Gastroesophageal sphincter (tissue), 4 donors: Measurements from ENCODE around the gene SLC28A2. TPM values are rescaled to one million over a fixed set of nuclear protein-coding genes. Genes with fewer than 3 reads are reported as not detected.
"Not testable (repeated sequence)": the region's sequence is repeated elsewhere in the genome, so short reads cannot be mapped to it uniquely, and the experiment has no call there.

Source experiments
- ATAC-seq: fragments of 150-250 bp; one replicate; pipeline ENCODE4 v1.9.1; 2016; ENCODE audit warnings: mild to moderate bottlenecking, moderate library complexity
- H3K27ac ChIP-seq, 4 donors: fragments of 200-600 bp; sonication (generic) in 3 of 4; 1 replicate in 3 of 4; 2 replicates in 1 of 4; pipeline ENCODE4 v1.5.1; 2016 to 2019
- H3K27me3 ChIP-seq: fragments of 200-600 bp; sonication (generic); one replicate; pipeline ENCODE4 v1.5.1; 2019
- H3K36me3 ChIP-seq, 2 donors: fragments of 200-600 bp; sonication (generic); one replicate each; pipeline ENCODE4 v1.5.1; 2019; ENCODE audit warnings: control low read depth in 1 of 2
- H3K4me1 ChIP-seq, 3 donors: fragments of 200-600 bp; sonication (generic); 1 replicate in 2 of 3; 2 replicates in 1 of 3; pipeline ENCODE4 v1.5.1; 2016 to 2019; ENCODE audit warnings: control low read depth in 2 of 3
- H3K4me3 ChIP-seq, 2 donors: fragments of 200-600 bp; sonication (generic); one replicate each; pipeline ENCODE4 v1.5.1; 2019; ENCODE audit warnings: mild to moderate bottlenecking in 1 of 2, moderate library complexity in 1 of 2
- H3K9me3 ChIP-seq, 3 donors: fragments of 200-600 bp; sonication (generic); one replicate each; pipeline ENCODE4 v1.5.1; 2017 to 2019; ENCODE audit warnings: control low read depth in 2 of 3
- CTCF ChIP-seq, 4 experiments: fragments of 200-600 bp in 2 of 4; fragments of 450-650 bp in 2 of 4; sonication (generic) in 1 of 4; IDR thresholded peaks; one replicate each; pipeline ENCODE4 v1.5.1; 2017 to 2019; ENCODE audit warnings: antibody characterized with exemption in 4 of 4, mild to moderate bottlenecking in 2 of 4, moderate library complexity in 2 of 4
- EP300 ChIP-seq: sonication (generic); formaldehyde crosslinking; IDR thresholded peaks from one replicate; pipeline ENCODE4 v1.6.1; 2017; ENCODE audit warnings: antibody characterized with exemption, mild to moderate bottlenecking
- POLR2A ChIP-seq, 2 donors: fragments of 450-650 bp; IDR thresholded peaks; one replicate each; pipeline ENCODE4 v1.6.1; 2017; ENCODE audit warnings: antibody characterized with exemption in 2 of 2, mild to moderate bottlenecking in 2 of 2, moderate library complexity in 1 of 2
- POLR2AphosphoS5 ChIP-seq: sonication (generic); formaldehyde crosslinking; IDR thresholded peaks from one replicate; pipeline ENCODE4 v1.6.1; 2017; ENCODE audit warnings: antibody characterized with exemption
- WGBS, 2 donors: methylation state at CpG; one replicate each; pipeline ENCODE4 v1.1.5; 2018; ENCODE audit warnings: low coverage in 1 of 2; 5-methylcytosine and 5-hydroxymethylcytosine counted together
- total RNA-seq, 4 donors: library from RNA; depleted of rRNA; stranded (reverse); fragments of >200 nt; gene quantifications; one replicate each; pipeline ENCODE4 v1.1.0, GENCODE V29; 2016

Gene SLC28A2
- total RNA-seq, 4 donors from 2014 or later, result not detected

DNA sequence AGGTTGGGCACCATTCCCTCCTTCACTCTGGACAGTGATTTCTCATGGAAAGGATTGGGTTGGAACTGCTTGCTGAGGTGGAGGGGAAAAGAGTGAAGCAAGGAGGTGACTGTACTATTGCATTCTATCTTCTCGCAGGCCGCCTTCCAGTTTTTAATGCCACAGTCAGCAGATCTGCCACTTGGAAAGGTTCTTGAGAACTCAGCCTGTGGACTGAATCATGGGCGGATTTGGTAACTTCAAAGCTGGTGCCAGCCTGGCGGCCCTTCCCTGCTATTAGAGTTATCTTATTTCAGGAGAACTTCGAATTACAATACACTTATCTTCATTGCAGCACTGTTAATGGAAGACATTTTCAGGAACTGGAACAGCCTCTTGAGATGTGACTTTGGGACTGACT lies 23.1 kb upstream of the SLC28A2 start:
- ATAC-seq, result no peak
- WGBS, 2 donors, result 77 to 93% methylated on average over 2 to 5 of the region's 5 CpGs
- Histone ChIP-seq H3K4me1 (no peaks in the 10 kb centered on the region), H3K4me3 (no peak overlapping the region), H3K27me3 (peaks cover 3% of the 10 kb centered on the region), H3K27ac (no peak overlapping the region), H3K36me3 (no peaks in the 10 kb centered on the region), H3K9me3 (peaks cover 0 to 8% (median 0%) of the 10 kb centered on the region in 3 donors)
- TF ChIP-seq POLR2A (IDR thresholded peaks at IDR 0.05) (no peak), POLR2AphosphoS5 (no peak), EP300 (no peak), CTCF (IDR thresholded peaks at IDR 0.05) (no peak)

- 0% methylated on average over 1 of the region's 1 CpG for WGBS, 2 donors
Observed at GRCh38 chr15:45230245-45230965, 21.6 kb upstream of the SLC28A2 start.

GRCh38 chr15:45231132-45231531 lies 20.9 kb upstream of the SLC28A2 start:
- Histone ChIP-seq H3K36me3 (no peaks in the 10 kb centered on the region), H3K4me1 (no peaks in the 10 kb centered on the region), H3K27me3 (no peaks in the 10 kb centered on the region), H3K9me3 (peaks cover 0 to 24% (median 0%) of the 10 kb centered on the region in 3 donors), H3K27ac (no peak overlapping the region), H3K4me3 (no peak overlapping the region)
- TF ChIP-seq POLR2AphosphoS5 (no peak), EP300 (no peak), CTCF (IDR thresholded peaks at IDR 0.05) (no peak), POLR2A (IDR thresholded peaks at IDR 0.05) (no peak)
- ATAC-seq, result no peak
- WGBS, 2 donors, result 71 to 74% methylated on average over 1 to 3 of the region's 3 CpGs

More at GRCh38 chr15:45230245-45230965, 21.6 kb upstream of the SLC28A2 start:
- TF ChIP-seq EP300, result no peak
- no peak for TF ChIP-seq CTCF (IDR thresholded peaks at IDR 0.05)
- no peak for TF ChIP-seq POLR2AphosphoS5
- TF ChIP-seq POLR2A (IDR thresholded peaks at IDR 0.05), result no peak
- no peak overlapping the region for H3K27ac ChIP-seq
- H3K36me3 ChIP-seq, result no peaks in the 10 kb centered on the region
- no peaks in the 10 kb centered on the region for H3K4me1 ChIP-seq
- H3K27me3 ChIP-seq, result no peaks in the 10 kb centered on the region
- no peak for ATAC-seq
- no peak overlapping the region for H3K4me3 ChIP-seq
- H3K9me3 ChIP-seq, result peaks cover 0 to 21% (median 0%) of the 10 kb centered on the region in 3 donors

DNA sequence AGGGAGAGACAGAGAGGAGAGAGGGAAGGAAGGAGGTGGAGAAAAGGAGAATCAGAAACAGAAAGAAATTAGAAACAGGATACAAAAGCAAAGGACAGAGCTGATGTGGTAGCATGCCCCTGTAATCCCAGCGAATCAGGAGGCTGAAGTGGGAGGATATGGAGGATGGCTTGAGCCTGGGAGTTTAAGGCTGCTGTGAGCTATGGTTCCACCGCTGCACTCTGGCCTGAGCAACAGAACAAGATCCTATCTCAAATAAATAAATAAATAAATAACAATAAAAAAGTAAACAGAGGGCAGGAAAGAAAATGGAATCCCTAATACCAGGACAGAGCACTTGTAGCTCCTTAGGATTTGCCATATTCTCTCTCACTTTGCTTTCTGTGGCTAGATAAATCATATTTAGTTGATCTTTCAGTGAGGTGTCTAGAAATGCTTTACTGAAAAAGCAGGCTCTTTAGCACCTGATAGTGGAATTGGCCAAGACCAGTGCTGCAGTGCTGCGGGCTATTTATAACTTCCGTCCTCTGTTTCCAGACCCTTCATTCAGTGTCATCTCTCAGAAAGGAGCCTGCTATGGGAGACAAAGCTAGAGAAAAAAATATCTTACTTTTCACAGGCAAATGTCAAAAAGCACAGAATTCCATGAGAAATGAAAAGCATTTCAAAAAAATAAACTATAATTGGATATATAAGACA lies 20.0 kb upstream of the SLC28A2 start:
- H3K4me1 ChIP-seq, result no peaks in the 10 kb centered on the region
- H3K4me3 ChIP-seq, result no peak overlapping the region
- peaks cover 0 to 24% (median 0%) of the 10 kb centered on the region in 3 donors for H3K9me3 ChIP-seq
- no peaks in the 10 kb centered on the region for H3K27me3 ChIP-seq
- H3K36me3 ChIP-seq, result no peaks in the 10 kb centered on the region
- ATAC-seq, result no peak
- no peak for TF ChIP-seq POLR2A (IDR thresholded peaks at IDR 0.05)
- TF ChIP-seq POLR2AphosphoS5, result no peak
- H3K27ac ChIP-seq, result no peak overlapping the region
- WGBS, 2 donors, result 44 to 69% methylated on average over 2 to 4 of the region's 4 CpGs

- ATAC-seq, result no peak
- peaks cover 0 to 34% (median 0%) of the 10 kb centered on the region in 3 donors for H3K9me3 ChIP-seq
- H3K4me1 ChIP-seq, result no peaks in the 10 kb centered on the region
- H3K27me3 ChIP-seq, result no peaks in the 10 kb centered on the region
- H3K36me3 ChIP-seq, result no peaks in the 10 kb centered on the region
- H3K27ac ChIP-seq, result no peak overlapping the region
- H3K4me3 ChIP-seq, result no peak overlapping the region
- 60 to 79% methylated on average over 6 to 10 of the region's 11 CpGs for WGBS, 2 donors
- TF ChIP-seq POLR2AphosphoS5, result no peak
- TF ChIP-seq CTCF (IDR thresholded peaks at IDR 0.05), result no peak
- no peak for TF ChIP-seq POLR2A (IDR thresholded peaks at IDR 0.05)
- TF ChIP-seq EP300, result no peak
Observed at GRCh38 chr15:45234562-45235235, 17.3 kb upstream of the SLC28A2 start.

DNA sequence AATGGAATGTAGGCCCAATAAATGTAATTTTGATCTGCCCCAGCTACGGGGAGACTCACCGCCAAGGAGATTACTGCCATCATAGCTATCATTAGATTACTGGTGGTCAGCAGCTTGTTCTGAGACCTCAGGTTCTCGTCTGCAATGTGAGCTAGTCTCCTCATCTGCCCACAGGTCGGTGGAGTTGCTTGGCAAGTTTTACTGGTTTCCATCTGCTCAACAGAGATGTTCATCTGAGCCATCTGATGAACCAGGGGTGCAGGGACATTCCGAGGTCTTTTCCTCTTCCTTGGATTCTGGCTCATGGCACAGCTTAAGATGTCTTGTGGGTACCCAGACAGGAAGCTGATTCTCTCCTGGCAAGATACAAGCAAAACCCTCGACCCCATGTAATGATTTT lies 15.2 kb upstream of the SLC28A2 start:
- WGBS, 2 donors, result 33 to 54% methylated on average over 3 to 6 of the region's 6 CpGs
- ATAC-seq, H3K27ac ChIP-seq, H3K27me3 ChIP-seq, H3K4me3 ChIP-seq, H3K36me3 ChIP-seq, H3K4me1 ChIP-seq: not testable (repeated sequence)
- peaks cover 0 to 55% (median 0%) of the 10 kb centered on the region in 3 donors for H3K9me3 ChIP-seq
